Mesenchymal stem cell (in vitro differentiated cells and primary cell): Measurements from ENCODE around the gene HOXB3.
A peak's percentile ranks its signal among the peaks of the same experiment; 100 is the strongest.

ENCODE experiments used
- DNase-seq: peaks from one replicate; pipeline ENCODE4 v3.0.0-alpha.2; 2013
- H2AFZ ChIP-seq: one replicate; pipeline ENCODE4 v1.6.1; 2013; ENCODE audit warnings: low read depth, mild to moderate bottlenecking, control low read depth, inconsistent platforms, low read length, moderate library complexity
- H2AK5ac ChIP-seq: 2 replicates; pipeline ENCODE4 v1.6.1; 2013; ENCODE audit warnings: low read length, moderate library complexity, mild to moderate bottlenecking, inconsistent platforms; ENCODE audit not compliant: severe bottlenecking
- H2BK120ac ChIP-seq: one replicate; pipeline ENCODE4 v1.6.1; 2013; ENCODE audit warnings: low read depth, mild to moderate bottlenecking, inconsistent platforms, low read length, moderate library complexity
- H2BK12ac ChIP-seq, 2 experiments: one replicate each; pipeline ENCODE4 v1.6.1; 2013; ENCODE audit warnings: inconsistent platforms in 2 of 2, low read length in 2 of 2, mild to moderate bottlenecking in 2 of 2, moderate library complexity in 2 of 2, control low read depth in 1 of 2
- H2BK15ac ChIP-seq: one replicate; pipeline ENCODE4 v1.6.1; 2013; ENCODE audit warnings: mild to moderate bottlenecking, low read depth, inconsistent platforms; ENCODE audit not compliant: poor library complexity, severe bottlenecking
- H2BK5ac ChIP-seq: 2 replicates; pipeline ENCODE4 v1.6.1; 2013; ENCODE audit warnings: low read depth, mild to moderate bottlenecking, low read length, control low read depth, inconsistent platforms; ENCODE audit not compliant: poor library complexity, severe bottlenecking
- H3K14ac ChIP-seq, 2 experiments: one replicate each; pipeline ENCODE4 v1.6.1; 2013; ENCODE audit warnings: inconsistent platforms in 2 of 2, low read length in 2 of 2, control low read depth in 1 of 2, mild to moderate bottlenecking in 1 of 2, moderate library complexity in 1 of 2
- H3K18ac ChIP-seq, 2 experiments: one replicate each; pipeline ENCODE4 v1.6.1; 2013; ENCODE audit warnings: inconsistent platforms in 2 of 2, low read length in 2 of 2, control low read depth in 1 of 2, low read depth in 1 of 2, mild to moderate bottlenecking in 1 of 2
- H3K23ac ChIP-seq, 2 experiments: one replicate each; pipeline ENCODE4 v1.6.1; 2013; ENCODE audit warnings: inconsistent platforms in 2 of 2, low read length in 2 of 2, mild to moderate bottlenecking in 2 of 2, moderate library complexity in 2 of 2, control low read depth in 1 of 2
- H3K27ac ChIP-seq: 2 replicates; pipeline ENCODE4 v1.5.1; 2013; ENCODE audit warnings: mild to moderate bottlenecking, moderate library complexity, low read length, control low read depth, inconsistent platforms; ENCODE audit not compliant: poor library complexity, severe bottlenecking
- H3K27me3 ChIP-seq, 2 experiments: 2 replicates each; pipeline versions ENCODE4 v1.6.1 to v1.7.0; 2013; ENCODE audit warnings: low read length in 2 of 2, mild to moderate bottlenecking in 2 of 2, moderate library complexity in 2 of 2, control low read depth in 1 of 2, inconsistent platforms in 1 of 2; ENCODE audit not compliant: control insufficient read depth in 1 of 2, insufficient read depth in 1 of 2
- H3K36me3 ChIP-seq, 2 experiments: 2 replicates each; pipeline versions ENCODE4 v1.6.1 to v1.7.0; 2013; ENCODE audit warnings: low read length in 2 of 2, control low read depth in 1 of 2, inconsistent platforms in 1 of 2, low read depth in 1 of 2, mild to moderate bottlenecking in 1 of 2; ENCODE audit not compliant: insufficient read depth in 2 of 2, control insufficient read depth in 1 of 2
- H3K4ac ChIP-seq, 2 experiments: one replicate each; pipeline ENCODE4 v1.6.1; 2013; ENCODE audit warnings: inconsistent platforms in 2 of 2, low read length in 2 of 2, mild to moderate bottlenecking in 2 of 2, moderate library complexity in 2 of 2, control low read depth in 1 of 2, low read depth in 1 of 2
- H3K4me1 ChIP-seq: 2 replicates; pipeline ENCODE4 v1.6.1; 2013; ENCODE audit warnings: low read depth, low read length, control low read depth; ENCODE audit not compliant: control insufficient read depth, insufficient read depth
- H3K4me2 ChIP-seq: 2 replicates; pipeline ENCODE4 v1.6.1; 2013; ENCODE audit warnings: low read length, mild to moderate bottlenecking, inconsistent platforms; ENCODE audit not compliant: poor library complexity, severe bottlenecking
- H3K4me3 ChIP-seq, 2 experiments: 2 replicates each; pipeline versions ENCODE4 v1.5.1 to v1.7.0; 2013; ENCODE audit warnings: low read length in 2 of 2, mild to moderate bottlenecking in 2 of 2, control low read depth in 1 of 2, low read depth in 1 of 2; ENCODE audit not compliant: insufficient read depth in 1 of 2
- H3K79me1 ChIP-seq: replicated peaks from 2 replicates; pipeline ENCODE4 v1.6.1; 2013; ENCODE audit warnings: mild to moderate bottlenecking, control low read depth, low read length, inconsistent platforms; ENCODE audit not compliant: poor library complexity, severe bottlenecking
- H3K9ac ChIP-seq: 2 replicates; pipeline ENCODE4 v1.7.0; 2013; ENCODE audit warnings: mild to moderate bottlenecking, low read length, moderate library complexity
- H3K9me3 ChIP-seq: 2 replicates; pipeline ENCODE4 v1.7.0; 2013; ENCODE audit warnings: mild to moderate bottlenecking, low read length; ENCODE audit not compliant: control insufficient read depth
- H4K8ac ChIP-seq: one replicate; pipeline ENCODE4 v1.6.1; 2013; ENCODE audit warnings: inconsistent platforms, mild to moderate bottlenecking, low read length, moderate library complexity
- H4K91ac ChIP-seq: one replicate; pipeline ENCODE4 v1.6.1; 2013; ENCODE audit warnings: mild to moderate bottlenecking, low read length, inconsistent platforms
- WGBS: methylation state at CpG from one replicate; pipeline ENCODE4 v1.1.7; 2013; ENCODE audit warnings: mixed read lengths; 5-methylcytosine and 5-hydroxymethylcytosine counted together

The HOXB3 gene

DNA sequence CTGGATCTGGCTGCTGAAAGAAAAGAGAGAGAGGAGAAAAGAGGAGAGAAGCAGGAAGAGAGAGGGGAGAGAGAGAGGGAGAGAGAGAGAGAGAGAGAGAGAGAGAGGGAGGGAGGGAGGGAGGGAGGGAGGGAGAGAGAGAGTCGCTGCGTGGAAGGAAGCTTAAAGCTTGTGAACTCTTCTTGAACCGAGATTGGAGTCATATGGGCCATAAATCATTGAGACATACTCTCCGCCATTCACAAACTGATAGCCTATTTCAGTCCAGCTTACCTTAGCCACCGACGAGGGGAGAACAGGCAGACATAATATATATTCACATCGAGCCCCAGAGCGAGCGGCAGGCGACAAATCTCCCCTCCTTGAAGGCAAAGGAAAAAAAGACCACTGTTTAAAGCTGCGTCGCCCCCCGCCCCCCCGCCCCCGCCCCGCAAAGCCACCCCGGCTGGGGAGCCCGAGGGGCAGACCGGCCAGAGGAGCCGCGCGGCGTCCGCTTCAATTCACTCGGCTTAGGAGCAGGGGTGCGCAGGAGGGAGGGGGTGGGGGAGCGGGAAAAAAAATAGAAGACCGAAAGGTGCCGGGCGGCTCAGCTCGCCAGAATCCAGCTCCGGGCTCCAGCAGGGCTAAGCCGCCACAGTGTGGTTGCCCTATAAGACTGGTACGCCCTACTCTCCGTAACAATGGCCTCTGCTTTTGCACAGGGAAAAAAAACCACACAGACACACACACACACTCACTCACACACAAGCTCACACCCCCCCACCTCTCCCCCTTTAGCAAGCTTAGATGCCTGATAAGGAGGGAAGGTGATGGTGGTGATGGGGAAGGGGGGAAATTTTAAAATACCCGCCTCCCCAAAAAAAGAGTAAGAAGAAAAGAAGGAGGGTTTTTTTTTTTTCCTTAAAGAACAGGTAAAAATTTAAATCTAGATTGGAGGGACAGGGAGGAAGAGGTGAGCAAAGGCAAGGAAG is 34.5 kb downstream of the HOXB3 start:
- Histone ChIP-seq H3K79me1 (peaks cover 3% of the 10 kb centered on the region), H2AFZ (no peak overlapping the region), H3K27ac (peak overlapping the region; percentile 75), H3K4me1 (peaks cover 36% of the 10 kb centered on the region), H3K4ac (no peak overlapping the region), H4K91ac (no peak overlapping the region), H3K4me2 (peak overlapping the region; percentile 84), H3K23ac (no peak overlapping the region), H2BK12ac (no peak overlapping the region), H3K18ac (peak overlapping the region; percentile 31 to 94), H3K4me3 (peak overlapping the region; percentile 39 to 76), H2BK120ac (peak overlapping the region; percentile 94), H2AK5ac (no peak overlapping the region), H3K9ac (peak overlapping the region; percentile 93), H2BK15ac (no peak overlapping the region), H2BK5ac (peak overlapping the region; percentile 49), H4K8ac (no peak overlapping the region), H3K9me3 (no peaks in the 10 kb centered on the region), H3K36me3 (peaks cover 16 to 27% of the 10 kb centered on the region in 2 experiments), H3K14ac (no peak overlapping the region), H3K27me3 (no peaks in the 10 kb centered on the region)
- DNase-seq: peak; percentile 97
- WGBS: 3% methylated on average over 26 of the region's 36 CpGs

DNA sequence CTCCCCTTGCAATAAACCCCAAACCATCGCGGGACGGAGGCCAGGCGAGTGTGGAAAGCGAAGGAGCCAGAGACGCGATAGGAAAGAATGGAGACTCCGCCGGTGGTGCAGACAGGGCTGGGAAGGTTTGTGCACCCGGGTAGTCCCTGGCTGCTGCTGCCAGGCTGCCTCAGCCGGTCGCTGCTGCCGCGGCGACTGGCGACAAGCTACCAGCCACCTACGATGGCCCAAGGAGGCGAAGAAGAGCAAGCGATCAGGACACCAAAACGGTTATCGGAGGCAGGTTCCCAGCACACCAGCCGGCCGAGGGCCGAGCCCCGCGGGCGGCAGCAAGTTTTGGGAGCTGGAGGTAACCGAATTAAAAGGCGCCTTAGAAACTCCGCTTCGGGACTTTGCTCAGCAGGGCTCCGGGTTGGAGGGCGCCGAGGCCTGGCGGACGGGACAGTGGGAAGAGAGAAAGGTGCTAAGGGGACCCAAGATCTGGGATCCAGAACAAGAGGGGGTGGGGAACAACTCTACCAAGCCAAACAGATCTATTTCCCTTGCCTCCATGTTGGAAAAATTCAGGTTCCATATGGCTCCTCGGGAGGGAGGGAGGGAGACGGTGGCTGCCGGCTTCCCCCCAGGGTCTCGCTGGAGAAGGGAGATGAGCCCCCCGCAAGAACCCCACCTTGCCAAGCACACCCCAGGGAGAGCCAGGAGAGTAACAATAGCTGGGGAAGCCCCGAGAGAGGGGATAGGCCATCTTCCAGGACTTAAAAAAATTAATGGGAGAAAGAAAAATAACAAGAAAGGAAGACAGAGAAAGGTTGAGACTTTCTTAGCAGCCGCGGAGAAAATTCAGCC is 35.4 kb downstream of the HOXB3 start:
- no peak overlapping the region for H2AFZ ChIP-seq
- H3K27me3 ChIP-seq: no peaks in the 10 kb centered on the region
- H3K9ac ChIP-seq: peak overlapping the region; percentile 93
- H3K23ac ChIP-seq: peak overlapping the region in 1 of 2 experiments; percentile 23
- H3K18ac ChIP-seq: peak overlapping the region; percentile 89 to 94
- peak overlapping the region; percentile 43 to 76 for H3K4me3 ChIP-seq
- H3K36me3 ChIP-seq: peaks cover 25 to 29% of the 10 kb centered on the region in 2 experiments
- H2BK120ac ChIP-seq: peak overlapping the region; percentile 94
- H3K4ac ChIP-seq: peak overlapping the region; percentile 75 to 90
- no peaks in the 10 kb centered on the region for H3K9me3 ChIP-seq
- H3K79me1 ChIP-seq: peaks cover 3% of the 10 kb centered on the region
- peak overlapping the region; percentile 24 to 97 for H2BK12ac ChIP-seq
- H2BK15ac ChIP-seq: peak overlapping the region; percentile 97
- H3K27ac ChIP-seq: peak overlapping the region; percentile 57
- H4K91ac ChIP-seq: peak overlapping the region; percentile 96
- peak overlapping the region; percentile 98 for H4K8ac ChIP-seq
- H2AK5ac ChIP-seq: peak overlapping the region; percentile 65
- peak overlapping the region; percentile 49 for H2BK5ac ChIP-seq
- WGBS: 15% methylated on average over 41 of the region's 44 CpGs
- DNase-seq: peak; percentile 52
- peaks cover 38% of the 10 kb centered on the region for H3K4me1 ChIP-seq
- H3K4me2 ChIP-seq: peak overlapping the region; percentile 84
- H3K14ac ChIP-seq: no peak overlapping the region

DNA sequence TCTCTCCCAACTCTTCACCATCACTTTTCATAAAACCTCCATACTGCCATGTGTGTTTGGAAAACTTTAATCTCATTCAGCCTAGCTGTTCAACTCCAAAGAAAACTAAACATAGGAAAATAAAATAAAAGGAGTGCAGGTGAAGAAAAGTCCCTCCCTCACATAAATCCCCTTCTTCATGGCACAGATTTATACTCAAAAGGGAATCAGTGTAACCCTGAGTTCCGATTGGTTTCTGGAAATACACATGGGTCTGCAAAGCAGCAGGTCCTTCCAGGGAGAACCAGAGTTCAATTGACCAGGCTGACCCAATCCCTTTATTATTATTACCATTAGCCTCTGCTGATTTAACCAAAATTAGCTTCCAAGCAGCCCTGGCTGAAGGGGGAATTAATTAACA is 36.2 kb downstream of the HOXB3 start:
- H3K9ac ChIP-seq: peak overlapping the region; percentile 93
- H2AFZ ChIP-seq: no peak overlapping the region
- H3K4me1 ChIP-seq: peaks cover 40% of the 10 kb centered on the region
- no peaks in the 10 kb centered on the region for H3K9me3 ChIP-seq
- H3K18ac ChIP-seq: no peak overlapping the region
- peaks cover 27 to 33% of the 10 kb centered on the region in 2 experiments for H3K36me3 ChIP-seq
- peak overlapping the region; percentile 10 for H3K27ac ChIP-seq
- H3K27me3 ChIP-seq: no peaks in the 10 kb centered on the region
- 23% methylated on average over 1 of the region's 1 CpG for WGBS
- H3K4me2 ChIP-seq: no peak overlapping the region
- H3K14ac ChIP-seq: no peak overlapping the region
- H2BK12ac ChIP-seq: no peak overlapping the region
- no peak overlapping the region for H2BK5ac ChIP-seq
- no peak overlapping the region for H3K23ac ChIP-seq
- no peak overlapping the region for H4K8ac ChIP-seq
- H3K79me1 ChIP-seq: peaks cover 2% of the 10 kb centered on the region
- no peak overlapping the region for H4K91ac ChIP-seq
- H3K4me3 ChIP-seq: peak overlapping the region in 1 of 2 experiments; percentile 76
- H2AK5ac ChIP-seq: no peak overlapping the region
- no peak overlapping the region for H2BK120ac ChIP-seq
- peak; percentile 41 for DNase-seq
- H2BK15ac ChIP-seq: no peak overlapping the region
- no peak overlapping the region for H3K4ac ChIP-seq
